ENCODE measurements around the gene S100A16.

S100A16 gene

GRCh38 chr1:153616144-153616916, 3.4 kb upstream of the S100A16 start, which contains the start of gene S100A14:
Gene S100A14 (minus strand): TSS chr1:153616325. CDS start chr1:153615858, 467 bp downstream.
- DNase-seq (ENCODE audit: low read depth in 4 of 4, low spot score in 1 of 4) = no peak

GRCh38 chr1:153615406-153615805, 2.5 kb upstream of the S100A16 start:
- DNase-seq (ENCODE audit: low read depth in 4 of 4, low spot score in 1 of 4) = no peak

- DNase-seq (ENCODE audit: low read depth in 4 of 4, low spot score in 1 of 4) = no peak
These were observed 2.0 kb upstream of the S100A16 start for GRCh38 chr1:153614906-153615305.

- DNase-seq (ENCODE audit: low read depth in 4 of 4, low spot score in 1 of 4) = no peak
These were observed 1.4 kb upstream of the S100A16 start for GRCh38 chr1:153614189-153614900.

- DNase-seq (ENCODE audit: low read depth in 4 of 4, low spot score in 1 of 4) = no peak
These were observed 469 bp upstream of the S100A16 start for GRCh38 chr1:153613406-153613805.

- DNase-seq (ENCODE audit: low read depth in 4 of 4, low spot score in 1 of 4) = no peak
These were observed 704 bp downstream of the S100A16 start for GRCh38 chr1:153612111-153612754.

- DNase-seq (ENCODE audit: low read depth in 4 of 4, low spot score in 1 of 4) = no peak
These were observed 1.6 kb downstream of the S100A16 start for GRCh38 chr1:153611356-153611755.

GRCh38 chr1:153610811-153611301, 2.1 kb downstream of the S100A16 start:
- no peak for DNase-seq (ENCODE audit: low read depth in 4 of 4, low spot score in 1 of 4)

- DNase-seq (ENCODE audit: low read depth in 4 of 4, low spot score in 1 of 4) = no peak
These were observed 2.6 kb downstream of the S100A16 start for GRCh38 chr1:153610334-153610733.

GRCh38 chr1:153609585-153609907, 3.4 kb downstream of the S100A16 start:
- no peak for DNase-seq (ENCODE audit: low read depth in 4 of 4, low spot score in 1 of 4)

- DNase-seq (ENCODE audit: low read depth in 4 of 4, low spot score in 1 of 4) = no peak
These were observed 4.0 kb downstream of the S100A16 start for GRCh38 chr1:153608742-153609584.

- no peak for DNase-seq (ENCODE audit: low read depth in 4 of 4, low spot score in 1 of 4)
These were observed 4.8 kb downstream of the S100A16 start for GRCh38 chr1:153608089-153608682.

GRCh38 chr1:153607381-153607780, 5.6 kb downstream of the S100A16 start:
- no peak for DNase-seq (ENCODE audit: low read depth in 4 of 4, low spot score in 1 of 4)

- no peak for DNase-seq (ENCODE audit: low read depth in 4 of 4, low spot score in 1 of 4)
These were observed 6.7 kb downstream of the S100A16 start for GRCh38 chr1:153606194-153606593.

- no peak for DNase-seq (ENCODE audit: low read depth in 4 of 4, low spot score in 1 of 4)
These were observed 10.2 kb downstream of the S100A16 start for GRCh38 chr1:153602749-153603148.

- DNase-seq (ENCODE audit: low read depth in 4 of 4, low spot score in 1 of 4) = no peak
These were observed 13.1 kb downstream of the S100A16 start for GRCh38 chr1:153599847-153600246.

- DNase-seq (ENCODE audit: low read depth in 4 of 4, low spot score in 1 of 4) = no peak
These were observed 14.4 kb downstream of the S100A16 start for GRCh38 chr1:153598309-153599172.

- no peak for DNase-seq (ENCODE audit: low read depth in 4 of 4, low spot score in 1 of 4)
These were observed 15.7 kb downstream of the S100A16 start for GRCh38 chr1:153597206-153597605.

- DNase-seq (ENCODE audit: low read depth in 4 of 4, low spot score in 1 of 4) = no peak
These were observed 20.2 kb downstream of the S100A16 start for GRCh38 chr1:153592748-153593147.

GRCh38 chr1:153588482-153588881, 24.5 kb downstream of the S100A16 start:
- no peak for DNase-seq (ENCODE audit: low read depth in 4 of 4, low spot score in 1 of 4)

Data from stimulated activated CD4-positive, alpha-beta T cell treated with anti-CD3 and anti-CD28 coated beads, Interleukin-1b, Interleukin-23, amount 100 ng/mL, for 24 hours (primary cell).